SU-DHL-6 (cell line): Measurements from ENCODE around the gene ANKZF1.

ENCODE experiments used
- H2AFZ ChIP-seq: fragments of 200-600 bp; sonication (generic); 2 replicates; pipeline ENCODE4 v1.6.1; 2014; ENCODE audit warnings: low read depth, mild to moderate bottlenecking, moderate library complexity, mixed read lengths, antibody characterized with exemption, low read length; ENCODE audit not compliant: severe bottlenecking
- H3F3A ChIP-seq: fragments of 200-600 bp; shearing (Covaris generic); 2 replicates; pipeline ENCODE4 v1.6.0; 2016; ENCODE audit warnings: antibody characterized with exemption, mild to moderate bottlenecking; ENCODE audit not compliant: insufficient read depth
- H3K27ac ChIP-seq: fragments of 200-600 bp; sonication (generic); 2 replicates; pipeline ENCODE4 v1.5.1; 2016; ENCODE audit warnings: low read depth, mild to moderate bottlenecking, low read length, moderate library complexity, mixed read lengths
- H3K27me3 ChIP-seq: fragments of 200-600 bp; sonication (generic), shearing (Covaris generic); 2 replicates; pipeline ENCODE4 v1.6.0; 2014; ENCODE audit warnings: mild to moderate bottlenecking, low read length
- H3K36me3 ChIP-seq: fragments of 200-600 bp; sonication (generic); 2 replicates; pipeline ENCODE4 v1.6.1; 2014; ENCODE audit warnings: mild to moderate bottlenecking, low read length, mixed read lengths
- H3K4me2 ChIP-seq: fragments of 300-600, 200-600 bp; shearing (Covaris generic), sonication (generic); 2 replicates; pipeline ENCODE4 v1.6.0; 2014; ENCODE audit warnings: low read length, low read depth, mild to moderate bottlenecking; ENCODE audit not compliant: poor library complexity, severe bottlenecking
- H3K4me3 ChIP-seq: fragments of 200-600 bp; sonication (generic); 2 replicates; pipeline ENCODE4 v1.5.1; 2014; ENCODE audit warnings: antibody characterized with exemption, low read length, mild to moderate bottlenecking, mixed read lengths; ENCODE audit not compliant: insufficient read depth, poor library complexity, severe bottlenecking
- H3K79me2 ChIP-seq: fragments of 200-600 bp; sonication (generic); 2 replicates; pipeline ENCODE4 v1.6.1; 2014; ENCODE audit warnings: mild to moderate bottlenecking, low read length, moderate library complexity; ENCODE audit not compliant: insufficient read depth
- H3K9ac ChIP-seq: fragments of 200-600 bp; sonication (generic); 2 replicates; pipeline ENCODE4 v1.7.0; 2014; ENCODE audit warnings: mild to moderate bottlenecking, low read length
- H3K9me2 ChIP-seq: fragments of 200-600 bp; sonication (generic); replicated peaks from 2 replicates; pipeline ENCODE4 v1.6.1; 2014; ENCODE audit warnings: low read length; ENCODE audit not compliant: insufficient read depth
- H3K9me3 ChIP-seq: fragments of 200-600 bp; sonication (generic); 2 replicates; pipeline ENCODE4 v1.6.1; 2014; ENCODE audit warnings: low read length, mixed read lengths; ENCODE audit not compliant: insufficient read depth
- H4K20me1 ChIP-seq: fragments of 200-600 bp; sonication (generic); 2 replicates; pipeline ENCODE4 v1.6.1; 2014; ENCODE audit warnings: low read depth, mild to moderate bottlenecking, antibody characterized with exemption, low read length, moderate library complexity, mixed read lengths
- CTCF ChIP-seq: fragments of 200-600 bp; sonication (generic); IDR thresholded peaks from one replicate; pipeline ENCODE4 v1.5.1; 2017; ENCODE audit warnings: antibody characterized with exemption, mild to moderate bottlenecking, low read length, moderate library complexity; ENCODE audit not compliant: insufficient read depth, poor library complexity, severe bottlenecking
- EZH2phosphoT487 ChIP-seq: fragments of 200-600 bp; sonication (generic), shearing (Covaris generic); conservative IDR thresholded peaks from 2 replicates; pipeline ENCODE4 v1.6.1; 2018; ENCODE audit warnings: mild to moderate bottlenecking, antibody characterized with exemption, low read length, moderate library complexity, mixed read lengths

Gene ANKZF1

DNA sequence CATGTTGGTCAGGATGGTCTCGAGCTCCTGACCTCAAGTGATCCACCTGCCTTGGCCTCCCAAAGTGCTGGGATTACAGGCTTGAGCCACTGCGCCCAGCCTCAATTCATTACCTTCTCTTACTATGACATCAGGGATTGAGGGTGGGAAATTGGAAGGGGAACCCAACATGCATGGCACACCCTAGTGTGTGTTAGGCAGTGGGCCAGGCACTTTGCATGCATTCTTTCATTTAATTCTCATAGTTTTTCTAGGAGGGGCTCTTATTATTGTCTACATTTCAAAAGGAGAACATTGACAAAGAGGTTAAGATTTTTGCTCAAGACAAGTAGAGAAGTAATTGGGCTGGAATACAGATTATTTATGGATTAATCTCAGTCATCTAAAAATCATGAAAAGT lies 38.7 kb downstream of the ANKZF1 start:
- TF ChIP-seq EZH2phosphoT487 (no peak), CTCF (no peak)

GRCh38 chr2:219269362-219270054 lies 39.9 kb downstream of the ANKZF1 start:
- no peak overlapping the region for H2AFZ ChIP-seq
- no peaks in the 10 kb centered on the region for H3K36me3 ChIP-seq
- no peaks in the 10 kb centered on the region for H3K9me2 ChIP-seq
- H3F3A ChIP-seq, result no peaks in the 10 kb centered on the region
- H3K27me3 ChIP-seq, result no peaks in the 10 kb centered on the region
- H3K79me2 ChIP-seq, result no peaks in the 10 kb centered on the region
- H3K4me3 ChIP-seq, result no peak overlapping the region
- no peaks in the 10 kb centered on the region for H4K20me1 ChIP-seq
- H3K4me2 ChIP-seq, result no peak overlapping the region
- no peak for TF ChIP-seq EZH2phosphoT487
- TF ChIP-seq CTCF, result no peak
- no peaks in the 10 kb centered on the region for H3K9me3 ChIP-seq
- H3K9ac ChIP-seq, result no peak overlapping the region
- H3K27ac ChIP-seq, result no peak overlapping the region

More for the DNA sequence above, 38.7 kb downstream of the ANKZF1 start:
- no peaks in the 10 kb centered on the region for H3K36me3 ChIP-seq
- H3K9me2 ChIP-seq, result no peaks in the 10 kb centered on the region
- no peaks in the 10 kb centered on the region for H3K79me2 ChIP-seq
- H3K27ac ChIP-seq, result no peak overlapping the region
- no peak overlapping the region for H3K4me3 ChIP-seq
- no peaks in the 10 kb centered on the region for H3K9me3 ChIP-seq
- no peak overlapping the region for H2AFZ ChIP-seq
- no peaks in the 10 kb centered on the region for H4K20me1 ChIP-seq
- no peaks in the 10 kb centered on the region for H3F3A ChIP-seq
- no peaks in the 10 kb centered on the region for H3K27me3 ChIP-seq
- no peak overlapping the region for H3K4me2 ChIP-seq
- H3K9ac ChIP-seq, result no peak overlapping the region

- no peak overlapping the region for H3K4me2 ChIP-seq
- no peak overlapping the region for H3K27ac ChIP-seq
These were observed 40.4 kb downstream of the ANKZF1 start for GRCh38 chr2:219270055-219270372.

More at GRCh38 chr2:219270055-219270372, 40.4 kb downstream of the ANKZF1 start:
- Histone ChIP-seq H3K79me2 (no peaks in the 10 kb centered on the region), H4K20me1 (no peaks in the 10 kb centered on the region), H3F3A (no peaks in the 10 kb centered on the region), H3K9me3 (no peaks in the 10 kb centered on the region), H3K9me2 (no peaks in the 10 kb centered on the region), H3K9ac (no peak overlapping the region), H2AFZ (no peak overlapping the region), H3K27me3 (no peaks in the 10 kb centered on the region), H3K36me3 (no peaks in the 10 kb centered on the region), H3K4me3 (no peak overlapping the region)
- TF ChIP-seq CTCF (no peak), EZH2phosphoT487 (no peak)
